ENCODE data around the gene G6PC3. TPM values are rescaled to one million over a fixed set of nuclear protein-coding genes. Genes with fewer than 3 reads are reported as not detected.
A peak's percentile ranks its signal among the peaks of the same experiment; 100 is the strongest.
"Not testable (repeated sequence)": the region's sequence is repeated elsewhere in the genome, so short reads cannot be mapped to it uniquely, and the experiment has no call there.

Gene G6PC3
- total RNA-seq, 2 experiments from 2014 or later: 30.8 to 31.1 TPM

GRCh38 chr17:44086364-44087311, 16.1 kb downstream of the G6PC3 start:
- Mint-ChIP-seq H3K27ac (peak overlapping the region; percentile 46), H3K36me3 (peaks cover 9% of the 10 kb centered on the region)

GRCh38 chr17:44087319-44087718, 16.8 kb downstream of the G6PC3 start:
- H3K36me3 Mint-ChIP-seq: peaks cover 9% of the 10 kb centered on the region
- no peak for DNase-seq
- H3K9me3 Mint-ChIP-seq: no peaks in the 10 kb centered on the region
- no peaks in the 10 kb centered on the region for H3K27me3 Mint-ChIP-seq
- H3K4me1 Mint-ChIP-seq: peaks cover 13% of the 10 kb centered on the region
- no peak overlapping the region for H3K4me3 Mint-ChIP-seq
- peak overlapping the region; percentile 51 for H3K27ac Mint-ChIP-seq

More at GRCh38 chr17:44086364-44087311, 16.1 kb downstream of the G6PC3 start:
- Mint-ChIP-seq H3K4me3 (no peak overlapping the region), H3K4me1 (peaks cover 13% of the 10 kb centered on the region), H3K9me3 (no peaks in the 10 kb centered on the region), H3K27me3 (no peaks in the 10 kb centered on the region)
- DNase-seq: peak; percentile 62

- no peak for DNase-seq
- Mint-ChIP-seq H3K4me3 (no peak overlapping the region), H3K36me3 (peaks cover 5% of the 10 kb centered on the region), H3K27ac (no peak overlapping the region), H3K9me3 (no peaks in the 10 kb centered on the region), H3K4me1 (peaks cover 13% of the 10 kb centered on the region), H3K27me3 (no peaks in the 10 kb centered on the region)
Measured at GRCh38 chr17:44088254-44088653, 17.7 kb downstream of the G6PC3 start.

GRCh38 chr17:44091200-44091997, 20.9 kb downstream of the G6PC3 start:
- Mint-ChIP-seq H3K4me1 (peaks cover 16% of the 10 kb centered on the region), H3K27ac (no peak overlapping the region), H3K27me3 (no peaks in the 10 kb centered on the region), H3K9me3 (no peaks in the 10 kb centered on the region), H3K4me3 (no peak overlapping the region), H3K36me3 (peaks cover 5% of the 10 kb centered on the region)
- DNase-seq: no peak

- no peak overlapping the region for H3K4me3 Mint-ChIP-seq
- H3K27ac Mint-ChIP-seq: no peak overlapping the region
- H3K9me3 Mint-ChIP-seq: no peaks in the 10 kb centered on the region
- no peaks in the 10 kb centered on the region for H3K27me3 Mint-ChIP-seq
- H3K36me3 Mint-ChIP-seq: peaks cover 5% of the 10 kb centered on the region
- H3K4me1 Mint-ChIP-seq: peaks cover 13% of the 10 kb centered on the region
- DNase-seq: no peak
Measured at GRCh38 chr17:44092051-44092450, 21.5 kb downstream of the G6PC3 start.

- Mint-ChIP-seq H3K36me3 (peaks cover 5% of the 10 kb centered on the region), H3K27ac (no peak overlapping the region), H3K4me1 (peaks cover 12% of the 10 kb centered on the region), H3K9me3 (no peaks in the 10 kb centered on the region), H3K4me3 (no peak overlapping the region), H3K27me3 (no peaks in the 10 kb centered on the region)
- DNase-seq: no peak
Measured at GRCh38 chr17:44093231-44093900, 22.8 kb downstream of the G6PC3 start.

GRCh38 chr17:44094701-44095387, 24.3 kb downstream of the G6PC3 start:
- no peak overlapping the region for H3K27ac Mint-ChIP-seq
- H3K4me3 Mint-ChIP-seq: no peak overlapping the region
- H3K9me3 Mint-ChIP-seq: no peaks in the 10 kb centered on the region
- H3K27me3 Mint-ChIP-seq: no peaks in the 10 kb centered on the region
- H3K36me3 Mint-ChIP-seq: peaks cover 2% of the 10 kb centered on the region
- no peak for DNase-seq
- H3K4me1 Mint-ChIP-seq: peaks cover 12% of the 10 kb centered on the region

- Mint-ChIP-seq H3K4me1 (peaks cover 12% of the 10 kb centered on the region), H3K27me3 (no peaks in the 10 kb centered on the region), H3K4me3 (no peak overlapping the region), H3K36me3 (peaks cover 2% of the 10 kb centered on the region), H3K27ac (no peak overlapping the region), H3K9me3 (no peaks in the 10 kb centered on the region)
- no peak for DNase-seq
Measured at GRCh38 chr17:44095388-44095646, 24.8 kb downstream of the G6PC3 start.

- no peak for DNase-seq
- peak overlapping the region; percentile 28 for H3K27ac Mint-ChIP-seq
Measured at GRCh38 chr17:44095647-44096496, 25.3 kb downstream of the G6PC3 start.

GRCh38 chr17:44097110-44097958, 26.8 kb downstream of the G6PC3 start:
- H3K36me3 Mint-ChIP-seq: no peaks in the 10 kb centered on the region
- no peaks in the 10 kb centered on the region for H3K9me3 Mint-ChIP-seq
- no peak for DNase-seq
- peaks cover 13% of the 10 kb centered on the region for H3K4me1 Mint-ChIP-seq
- H3K4me3 Mint-ChIP-seq: no peak overlapping the region
- no peak overlapping the region for H3K27ac Mint-ChIP-seq
- no peaks in the 10 kb centered on the region for H3K27me3 Mint-ChIP-seq

More at GRCh38 chr17:44095647-44096496, 25.3 kb downstream of the G6PC3 start:
- H3K36me3 Mint-ChIP-seq: peaks cover 2% of the 10 kb centered on the region
- no peaks in the 10 kb centered on the region for H3K27me3 Mint-ChIP-seq
- H3K9me3 Mint-ChIP-seq: no peaks in the 10 kb centered on the region
- H3K4me1 Mint-ChIP-seq: peaks cover 12% of the 10 kb centered on the region
- no peak overlapping the region for H3K4me3 Mint-ChIP-seq

- not testable (repeated sequence) for H3K27me3 Mint-ChIP-seq, DNase-seq, H3K27ac Mint-ChIP-seq, H3K9me3 Mint-ChIP-seq, H3K4me1 Mint-ChIP-seq, H3K4me3 Mint-ChIP-seq, H3K36me3 Mint-ChIP-seq
Measured at GRCh38 chr17:44101858-44102257, 31.3 kb downstream of the G6PC3 start.

GRCh38 chr17:44102849-44103622, 32.5 kb downstream of the G6PC3 start:
- peaks cover 4% of the 10 kb centered on the region for H3K4me1 Mint-ChIP-seq
- H3K27me3 Mint-ChIP-seq: no peaks in the 10 kb centered on the region
- no peak overlapping the region for H3K4me3 Mint-ChIP-seq
- no peak for DNase-seq
- no peaks in the 10 kb centered on the region for H3K36me3 Mint-ChIP-seq
- no peaks in the 10 kb centered on the region for H3K9me3 Mint-ChIP-seq
- no peak overlapping the region for H3K27ac Mint-ChIP-seq

GRCh38 chr17:44105483-44105882, 34.9 kb downstream of the G6PC3 start:
- no peaks in the 10 kb centered on the region for H3K27me3 Mint-ChIP-seq
- peaks cover 3% of the 10 kb centered on the region for H3K4me1 Mint-ChIP-seq
- no peak for DNase-seq
- no peak overlapping the region for H3K4me3 Mint-ChIP-seq
- H3K9me3 Mint-ChIP-seq: no peaks in the 10 kb centered on the region
- H3K27ac Mint-ChIP-seq: no peak overlapping the region
- H3K36me3 Mint-ChIP-seq: no peaks in the 10 kb centered on the region

Data from activated naive CD8-positive, alpha-beta T cell treated with anti-CD3 and anti-CD28 coated beads for 36 hours (primary cell).